K562 (cell line): ENCODE data around the gene RSPH6A. TPM values are rescaled to one million over a fixed set of nuclear protein-coding genes. Genes with fewer than 3 reads are reported as not detected.

Experiments
- BRD9 ChIP-seq: fragments of 450-650 bp; IDR thresholded peaks from 2 replicates; pipeline ENCODE4 v1.6.1; 2018; ENCODE audit warnings: low read depth; ENCODE audit not compliant: partially characterized antibody
- DACH1 ChIP-seq: fragments of 450-650 bp; IDR thresholded peaks from 2 replicates; pipeline ENCODE4 v1.6.1; 2018; ENCODE audit not compliant: partially characterized antibody
- FOXO4 ChIP-seq: fragments of 450-650 bp; formaldehyde crosslinking; IDR thresholded peaks from 2 replicates; pipeline ENCODE4 v1.4.0; 2020; ENCODE audit warnings: mild to moderate bottlenecking, moderate library complexity
- HLTF ChIP-seq: fragments of 450-650 bp; IDR thresholded peaks from 2 replicates; pipeline ENCODE4 v1.6.1; 2016
- HNRNPUL1 ChIP-seq: fragments of 200-400 bp; formaldehyde crosslinking; IDR thresholded peaks from 2 replicates; pipeline ENCODE4 v1.6.1; 2017; ENCODE audit warnings: low read length
- LEF1 ChIP-seq: fragments of 450-650 bp; IDR thresholded peaks from 2 replicates; pipeline ENCODE4 v1.6.1; 2016; ENCODE audit warnings: mild to moderate bottlenecking
- MCM2 ChIP-seq: fragments of 450-650 bp; IDR thresholded peaks from 2 replicates; pipeline ENCODE4 v1.6.1; 2017; ENCODE audit warnings: low read depth, mild to moderate bottlenecking
- PHB ChIP-seq: fragments of 250-450 bp; sonication (Bioruptor Pico); IDR thresholded peaks from 2 replicates; pipeline ENCODE4 v1.5.0; 2021
- SFPQ ChIP-seq: fragments of 200-400 bp; formaldehyde crosslinking; IDR thresholded peaks from 2 replicates; pipeline ENCODE4 v1.6.1; 2017; ENCODE audit warnings: mild to moderate bottlenecking, low read depth, low read length, moderate library complexity
- SREBF1 ChIP-seq: fragments of 150-350 bp; IDR thresholded peaks from 2 replicates; pipeline ENCODE4 v1.6.1; 2014; ENCODE audit warnings: antibody characterized with exemption, low read depth, low read length, borderline replicate concordance
- TAF1 ChIP-seq: IDR thresholded peaks from 2 replicates; pipeline ENCODE4 v1.6.1; 2011; ENCODE audit warnings: mild to moderate bottlenecking, low read length, moderate library complexity; ENCODE audit not compliant: insufficient read depth, control insufficient read depth, severe bottlenecking; ENCODE audit errors: extremely low read depth
- ZC3H11A ChIP-seq: IDR thresholded peaks from 2 replicates; pipeline ENCODE4 v1.6.1; 2012; ENCODE audit warnings: low read depth, low read length, improper control_type of control experiment
- ZNF143 ChIP-seq: sonication (generic); formaldehyde crosslinking; IDR thresholded peaks from 2 replicates; pipeline ENCODE4 v1.9.0; 2022; ENCODE audit warnings: mild to moderate bottlenecking, missing genetic modification reagents
- ZNF23 ChIP-seq: fragments of 250-450 bp; sonication (Bioruptor Pico); IDR thresholded peaks from 2 replicates; pipeline ENCODE4 v1.4.0; 2020; ENCODE audit warnings: mild to moderate bottlenecking
- ZNF324 ChIP-seq: fragments of 250-450 bp; sonication (Bioruptor Pico); IDR thresholded peaks from 2 replicates; pipeline ENCODE4 v1.4.0; 2020; ENCODE audit warnings: mild to moderate bottlenecking
- ZNF764 ChIP-seq: fragments of 250-450 bp; sonication (Bioruptor Pico); IDR thresholded peaks from 2 replicates; pipeline ENCODE4 v1.4.0; 2020; ENCODE audit warnings: low read depth, mild to moderate bottlenecking, moderate library complexity
- polyA plus RNA-seq, 8 experiments: library from polyadenylated mRNA; depleted of rRNA in 4 of 8; stranded (reverse) in 5 of 8; unstranded in 3 of 8; fragments of >200 nt; fragmentation: Nextera tagmentation in 2 of 8; fragmentation: Illumina TruSeq in 1 of 8; extraction: Ambion mirVana in 2 of 8; extraction: Trizol in 1 of 8; gene quantifications; 2 replicates each; pipeline versions ENCODE4 v1.2.1 to v1.2.3, GENCODE V29; 2011 to 2014; ENCODE audit warnings: inconsistent platforms in 1 of 8, missing spikeins in 1 of 8
- total RNA-seq, 7 experiments: library from RNA; depleted of rRNA in 6 of 7; stranded (reverse); fragments of >200 nt in 6 of 7; fragmentation: Illumina TruSeq in 2 of 7; extraction: Trizol in 2 of 7; gene quantifications; 2 replicates each; pipeline versions ENCODE4 v1.2.1 to v1.2.3, GENCODE V29; 2011 to 2021; ENCODE audit warnings: low replicate concordance in 1 of 7
- TF ChIP-seq, protein P1 (sequence below), 2 experiments: fragments of 450-650 bp in 1 of 2; sonication (generic) in 1 of 2; formaldehyde crosslinking in 1 of 2; IDR thresholded peaks in 1 of 2; conservative IDR thresholded peaks in 1 of 2; 2 replicates each; pipeline versions ENCODE4 v1.6.1 to v1.8.1; 2016 to 2023; ENCODE audit warnings: mild to moderate bottlenecking in 2 of 2, moderate library complexity in 2 of 2, inconsistent platforms in 1 of 2, missing genetic modification reagents in 1 of 2
- TF ChIP-seq, protein P2 (sequence below): fragments of 250-450 bp; sonication (Bioruptor Pico); IDR thresholded peaks from 2 replicates; pipeline ENCODE4 v1.8.0; 2022; ENCODE audit warnings: moderate library complexity, mild to moderate bottlenecking, inconsistent platforms

The RSPH6A gene
- total and polyA plus RNA-seq, 9 of the 15 experiments (the other 6 are each of a cell fraction or from before 2014, with no cell fraction given) = 0.03 to 0.15 (median 0.07) TPM; not detected in 5

DNA sequence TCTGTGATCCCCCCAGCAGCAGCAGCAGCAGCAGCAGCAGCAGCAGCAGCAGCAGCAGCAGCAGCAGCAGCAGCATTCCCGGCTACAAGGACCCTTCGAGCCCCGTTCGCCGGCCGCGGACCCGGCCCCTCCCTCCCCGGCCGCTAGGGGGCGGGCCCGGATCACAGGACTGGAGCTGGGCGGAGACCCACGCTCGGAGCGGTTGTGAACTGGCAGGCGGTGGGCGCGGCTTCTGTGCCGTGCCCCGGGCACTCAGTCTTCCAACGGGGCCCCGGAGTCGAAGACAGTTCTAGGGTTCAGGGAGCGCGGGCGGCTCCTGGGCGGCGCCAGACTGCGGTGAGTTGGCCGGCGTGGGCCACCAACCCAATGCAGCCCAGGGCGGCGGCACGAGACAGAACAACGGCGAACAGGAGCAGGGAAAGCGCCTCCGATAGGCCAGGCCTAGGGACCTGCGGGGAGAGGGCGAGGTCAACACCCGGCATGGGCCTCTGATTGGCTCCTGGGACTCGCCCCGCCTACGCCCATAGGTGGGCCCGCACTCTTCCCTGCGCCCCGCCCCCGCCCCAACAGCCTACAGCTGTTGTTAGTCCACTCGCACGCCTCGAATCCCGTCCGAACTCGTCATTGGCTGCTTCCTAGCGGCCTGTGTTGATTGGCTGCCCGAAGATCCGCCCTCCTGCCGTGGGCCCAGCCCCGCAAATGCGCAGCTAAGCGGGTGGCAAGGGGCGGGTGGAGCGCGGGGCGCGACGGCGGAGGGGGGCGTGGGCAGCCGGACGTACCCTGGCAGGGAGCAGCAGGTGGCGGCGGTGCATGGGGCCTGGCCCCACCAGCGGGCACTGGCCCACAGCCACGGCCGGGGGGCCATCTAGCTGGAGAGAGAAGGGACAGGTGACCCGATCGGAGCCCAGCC, 44.7 kb downstream of the RSPH6A start (continued):
- TF ChIP-seq LEF1 (0 out of 2 replicates have a peak, but pooled peaks have one; percentile 39), ZNF143 (CRISPR knock-in tag) (0 out of 2 replicates have a peak, but pooled peaks have one; percentile 4), SREBF1 (no peak), MCM2 (no peak), DACH1 (peak; percentile 92), HNRNPUL1 (no peak), ZNF23 (no peak), ZNF764 (CRISPR knock-in tag) (0 out of 2 replicates have a peak, but pooled peaks have one; percentile 60), SFPQ (no peak), HLTF (no peak), FOXO4 (no peak), BRD9 (no peak), ZNF324 (CRISPR knock-in tag) (no peak), TAF1 (peak; percentile 12), PHB (CRISPR knock-in tag) (no peak), ZC3H11A (no peak)
- TF ChIP-seq, protein P1, sequence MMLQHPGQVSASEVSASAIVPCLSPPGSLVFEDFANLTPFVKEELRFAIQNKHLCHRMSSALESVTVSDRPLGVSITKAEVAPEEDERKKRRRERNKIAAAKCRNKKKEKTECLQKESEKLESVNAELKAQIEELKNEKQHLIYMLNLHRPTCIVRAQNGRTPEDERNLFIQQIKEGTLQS (IDR thresholded peaks at IDR 0.05) = no peak
- TF ChIP-seq, protein P1 (CRISPR knock-in tag; conservative IDR thresholded peaks at IDR 0.05) = no peak
- TF ChIP-seq, protein P2, sequence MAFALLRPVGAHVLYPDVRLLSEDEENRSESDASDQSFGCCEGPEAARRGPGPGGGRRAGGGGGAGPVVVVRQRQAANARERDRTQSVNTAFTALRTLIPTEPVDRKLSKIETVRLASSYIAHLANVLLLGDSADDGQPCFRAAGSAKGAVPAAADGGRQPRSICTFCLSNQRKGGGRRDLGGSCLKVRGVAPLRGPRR (CRISPR knock-in tag) = no peak
